HCT116 (cell line): ENCODE measurements around the gene CFHR5.

Source experiments
- CTCF ChIP-seq, 3 experiments: fragments of 200-600 bp in 1 of 3; sonication (generic) in 1 of 3; IDR thresholded peaks in 2 of 3; conservative IDR thresholded peaks in 1 of 3; 2 replicates each; pipeline ENCODE4 v1.5.1; 2012 to 2017; ENCODE audit warnings: low read depth in 2 of 3, low read length in 2 of 3, antibody characterized with exemption in 1 of 3, borderline replicate concordance in 1 of 3, control low read depth in 1 of 3, mild to moderate bottlenecking in 1 of 3, mixed read lengths in 1 of 3, mixed run types in 1 of 3, moderate library complexity in 1 of 3; ENCODE audit not compliant: insufficient read depth in 1 of 3
- YY1 ChIP-seq: IDR thresholded peaks from 2 replicates; pipeline ENCODE4 v1.6.1; 2011; ENCODE audit warnings: low read length, low read depth, moderate library complexity, mild to moderate bottlenecking; ENCODE audit not compliant: insufficient replicate concordance; ENCODE audit errors: extremely low read depth
- ZNF274 ChIP-seq: fragments of 200-500 bp; sonication (Bioruptor generic); IDR thresholded peaks from 2 replicates; pipeline ENCODE4 v1.6.1; 2014; ENCODE audit warnings: mild to moderate bottlenecking, low read depth, low read length, inconsistent platforms

GRCh38 chr1:196970182-196970581 is 7.2 kb upstream of the CFHR5 start:
- TF ChIP-seq CTCF (IDR thresholded peaks at IDR 0.05 in 2 of 3, conservative IDR thresholded peaks at IDR 0.05 in 1 of 3; ENCODE audit: borderline replicate concordance in 1 of 3, insufficient read depth in 1 of 3, low read depth in 2 of 3, low read length in 2 of 3) (no peak), ZNF274 (no peak), YY1 (no peak)
